ENCODE results near the gene MECR.

The MECR gene

DNA sequence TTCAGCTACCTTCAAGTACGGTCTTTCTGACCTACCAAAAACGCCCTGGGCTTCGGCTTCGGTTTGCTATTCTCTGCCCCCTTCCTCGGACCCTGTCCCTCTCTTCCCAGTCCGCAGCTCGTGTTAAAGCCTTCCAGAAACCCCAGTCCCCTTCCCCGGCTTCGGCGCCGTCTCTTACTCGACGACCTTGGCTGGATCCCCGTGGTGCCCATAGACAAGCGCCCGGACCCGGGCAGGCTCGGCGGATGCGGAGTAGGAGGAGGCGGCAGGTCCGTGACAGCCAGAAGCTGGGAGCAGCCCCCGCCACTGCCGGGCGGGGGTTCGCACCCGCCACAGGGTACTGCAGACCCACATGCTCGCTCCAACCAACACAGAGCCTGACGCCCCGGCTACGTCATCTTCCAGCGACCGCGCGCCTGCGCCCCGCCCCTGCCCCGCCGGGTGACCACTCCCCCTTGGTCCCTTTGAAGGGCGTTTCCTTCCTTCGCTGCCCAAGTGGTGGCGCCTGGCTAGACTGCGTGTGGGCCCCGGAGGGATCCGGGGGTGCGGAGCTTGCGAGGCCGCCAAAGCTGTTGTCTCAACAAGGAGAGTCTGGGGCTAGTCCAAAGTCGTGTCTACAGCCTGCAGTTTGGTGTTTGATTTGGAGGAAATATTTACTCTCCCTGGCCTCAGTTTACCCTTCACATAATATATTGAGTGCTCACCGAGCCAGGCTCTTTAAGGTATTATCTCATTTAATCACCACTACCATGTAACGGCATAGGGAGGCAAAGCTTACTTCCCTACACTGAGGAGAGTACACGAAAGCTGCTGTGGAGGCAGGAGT, at the start of gene MECR:
MECR (minus strand) TSS at position 382 of the 826 bp plus-strand sequence; CDS start at position 354, 28 bp downstream.
- DNase-seq (ENCODE audit: low read depth in 2 of 2) = peak; percentile 81

- no peak for DNase-seq (ENCODE audit: low read depth in 2 of 2)
These were observed 49.2 kb upstream of the MECR start for GRCh38 chr1:29279951-29280391.

- no peak for DNase-seq (ENCODE audit: low read depth in 2 of 2)
These were observed 48.7 kb upstream of the MECR start for GRCh38 chr1:29279406-29279805.

DNA sequence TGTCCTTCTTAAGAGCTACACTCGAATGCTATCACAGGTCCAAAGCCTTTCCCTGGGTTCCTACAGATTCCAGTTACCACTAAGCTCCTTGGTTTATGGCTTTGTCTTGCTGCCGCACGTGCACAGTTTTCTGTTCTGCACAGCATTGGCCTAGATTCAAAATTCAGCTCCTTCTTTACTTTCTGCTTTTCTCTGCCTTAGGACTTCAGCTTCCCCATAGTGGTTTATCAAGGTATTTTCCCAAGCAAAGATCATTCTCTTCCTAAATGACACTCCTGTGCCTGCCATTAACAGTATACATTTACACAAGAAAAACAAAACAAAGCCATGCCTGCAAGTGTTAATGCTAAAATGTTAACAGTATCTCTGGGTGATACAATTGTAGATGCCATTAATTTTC, 47.4 kb upstream of the MECR start:
- no peak for DNase-seq (ENCODE audit: low read depth in 2 of 2)

GRCh38 chr1:29275435-29275834, 44.7 kb upstream of the MECR start:
- no peak for DNase-seq (ENCODE audit: low read depth in 2 of 2)

GRCh38 chr1:29272147-29272907, 41.6 kb upstream of the MECR start:
- DNase-seq (ENCODE audit: low read depth in 2 of 2) = no peak

- peak; percentile 62 for DNase-seq (ENCODE audit: low read depth in 2 of 2)
These were observed 41.0 kb upstream of the MECR start for GRCh38 chr1:29271724-29272123.

GRCh38 chr1:29270929-29271521, 40.3 kb upstream of the MECR start:
- DNase-seq (ENCODE audit: low read depth in 2 of 2) = no peak

DNA sequence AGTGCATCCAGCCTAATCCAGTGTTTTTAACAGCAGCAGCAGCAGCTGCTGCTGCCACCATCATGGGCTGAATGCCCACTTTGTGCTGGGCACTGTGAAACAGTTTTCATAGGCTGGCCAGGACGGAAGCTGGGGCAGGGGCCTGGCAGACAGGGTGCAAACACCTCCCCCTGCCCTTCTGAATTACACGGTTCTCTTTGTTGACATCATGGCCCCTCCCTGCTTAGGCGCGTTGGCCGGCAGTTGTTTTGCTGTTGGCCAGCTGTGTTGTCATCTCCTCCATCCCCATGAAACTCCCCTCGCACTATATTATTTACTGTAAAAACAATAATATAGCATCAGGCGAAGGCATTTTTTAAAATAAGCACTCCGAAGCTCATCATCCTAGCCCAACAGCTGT, 38.6 kb upstream of the MECR start:
- DNase-seq (ENCODE audit: low read depth in 2 of 2) = no peak

DNA sequence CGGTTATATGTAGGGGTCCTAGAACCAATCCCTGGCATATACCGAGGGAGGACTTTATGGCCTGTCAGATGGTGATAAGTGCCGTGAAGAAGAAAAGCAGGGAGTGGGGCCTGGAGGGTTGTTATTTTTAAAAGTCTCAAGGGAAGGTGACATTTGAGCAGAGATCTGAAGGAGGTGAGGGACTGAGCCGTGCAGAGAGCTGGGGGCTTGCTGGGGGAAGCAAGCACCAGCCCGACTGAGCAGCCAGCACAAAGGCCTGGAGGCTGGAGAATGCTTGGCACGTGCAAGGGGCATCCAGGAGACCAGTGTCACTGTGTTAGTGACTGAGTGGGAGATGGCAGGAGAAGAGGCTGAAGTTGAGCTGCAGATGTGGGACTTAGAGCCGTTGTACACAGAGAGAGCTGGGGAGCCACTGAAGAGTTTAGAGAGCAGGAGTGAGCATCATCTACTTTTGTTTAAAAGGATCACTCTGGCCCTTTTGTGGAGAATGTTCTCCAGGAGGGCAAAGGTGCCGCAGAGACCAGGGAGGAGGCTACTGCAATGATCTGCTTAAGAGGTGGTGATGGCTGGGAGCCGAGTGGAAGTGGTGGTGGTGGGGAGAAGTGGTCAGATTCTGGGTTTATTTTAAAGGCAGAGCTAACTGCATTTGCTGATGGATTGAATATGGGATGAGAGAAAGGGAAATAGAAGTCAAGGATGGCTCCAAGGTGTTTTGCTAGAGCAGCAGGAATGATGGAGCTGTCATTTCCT, 36.8 kb upstream of the MECR start:
- DNase-seq (ENCODE audit: low read depth in 2 of 2) = no peak

DNA sequence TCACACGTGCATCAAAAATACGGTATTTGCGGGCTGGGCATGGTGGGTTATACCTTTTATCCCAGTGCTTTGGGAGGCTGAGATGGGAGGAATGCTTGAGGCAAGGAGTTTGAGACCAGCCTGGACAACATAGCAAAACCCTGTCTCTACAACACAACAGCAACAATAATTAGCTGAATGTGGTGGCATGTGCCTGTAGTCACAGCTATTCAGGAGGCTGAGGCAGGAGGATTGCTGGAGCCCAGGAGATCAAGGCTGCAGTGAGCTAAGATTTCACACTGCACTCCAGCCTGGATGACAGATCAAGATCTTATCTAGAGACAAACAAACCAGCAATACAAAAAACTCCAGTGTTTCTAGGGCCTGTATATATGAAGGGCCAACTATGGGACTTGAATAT, 36.2 kb upstream of the MECR start:
- DNase-seq (ENCODE audit: low read depth in 2 of 2) = no peak

DNA sequence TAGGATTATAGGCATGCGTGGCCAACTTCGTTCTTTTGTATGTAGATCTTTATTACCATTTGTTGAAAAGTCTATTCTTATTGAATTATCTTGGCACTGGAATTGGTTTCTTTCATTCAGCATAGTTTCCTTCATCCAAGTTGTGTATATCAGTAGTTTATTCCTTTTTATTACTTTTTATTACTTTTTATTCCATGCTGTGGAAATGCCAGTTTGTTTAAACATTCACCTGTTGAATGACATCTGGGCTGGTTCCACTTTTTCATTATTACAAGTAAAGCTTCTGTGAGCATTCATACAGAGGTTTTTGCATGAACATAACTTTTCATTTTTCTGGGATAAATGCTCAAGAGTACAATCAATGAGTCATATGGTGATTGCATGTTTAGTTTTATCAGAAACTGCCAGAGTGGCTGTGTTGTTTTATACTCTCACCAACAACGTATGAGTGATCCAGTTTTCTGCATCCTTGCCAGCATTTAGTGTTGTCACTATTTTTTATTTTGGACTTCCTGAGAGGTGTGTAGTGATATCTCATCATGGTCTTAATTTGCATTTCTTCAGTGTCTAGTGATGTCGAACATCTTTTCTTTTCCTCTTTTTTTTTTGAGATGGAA, 34.1 kb upstream of the MECR start:
- DNase-seq (ENCODE audit: low read depth in 2 of 2) = peak in 1 of 2 experiments; percentile 46

DNA sequence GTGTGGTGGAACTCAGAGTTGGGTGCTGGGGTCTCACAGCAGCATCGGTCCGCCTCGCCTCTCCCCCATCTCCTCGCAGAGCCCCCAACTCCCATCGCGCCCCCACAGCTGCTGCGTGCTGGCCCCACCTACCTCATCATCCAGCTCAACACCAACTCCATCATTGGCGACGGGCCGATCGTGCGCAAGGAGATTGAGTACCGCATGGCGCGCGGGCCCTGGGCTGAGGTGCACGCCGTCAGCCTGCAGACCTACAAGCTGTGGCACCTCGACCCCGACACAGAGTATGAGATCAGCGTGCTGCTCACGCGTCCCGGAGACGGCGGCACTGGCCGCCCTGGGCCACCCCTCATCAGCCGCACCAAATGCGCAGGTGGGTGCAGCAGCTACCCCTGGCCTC, 29.8 kb upstream of the MECR start:
- DNase-seq (ENCODE audit: low read depth in 2 of 2) = no peak

DNA sequence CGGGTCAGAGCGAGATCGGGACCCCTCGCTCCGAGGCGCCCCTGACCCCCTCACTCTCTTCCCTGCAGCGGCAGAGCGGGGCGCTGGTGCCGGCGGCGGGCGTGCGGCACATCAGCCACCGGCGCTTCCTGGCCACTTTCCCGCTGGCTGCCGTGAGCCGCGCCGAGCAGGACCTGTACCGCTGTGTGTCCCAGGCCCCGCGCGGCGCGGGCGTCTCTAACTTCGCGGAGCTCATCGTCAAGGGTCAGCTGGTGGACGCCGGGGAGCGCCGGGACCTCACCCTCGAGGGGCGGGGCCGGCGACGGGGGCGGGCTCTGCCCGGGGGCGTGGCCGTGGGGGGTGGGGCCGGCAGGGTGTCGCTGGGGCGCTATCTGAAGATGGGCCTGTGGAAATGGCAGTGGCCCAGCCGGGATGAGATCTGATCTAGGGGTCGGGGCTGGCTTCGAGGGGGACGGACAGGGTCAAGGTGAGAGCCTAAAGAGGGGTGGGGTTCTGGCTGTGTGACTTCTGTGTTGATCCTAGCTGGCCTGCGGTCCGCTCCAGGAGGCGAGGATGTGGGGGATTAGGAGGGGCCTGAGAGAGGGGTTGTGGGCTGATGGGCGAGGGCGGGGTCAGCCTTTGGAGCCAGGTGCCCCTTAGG, 29.2 kb upstream of the MECR start:
- no peak for DNase-seq (ENCODE audit: low read depth in 2 of 2)

GRCh38 chr1:29258976-29259801, 28.5 kb upstream of the MECR start:
- DNase-seq (ENCODE audit: low read depth in 2 of 2) = no peak

GRCh38 chr1:29258189-29258975, 27.6 kb upstream of the MECR start:
- DNase-seq (ENCODE audit: low read depth in 2 of 2) = no peak

DNA sequence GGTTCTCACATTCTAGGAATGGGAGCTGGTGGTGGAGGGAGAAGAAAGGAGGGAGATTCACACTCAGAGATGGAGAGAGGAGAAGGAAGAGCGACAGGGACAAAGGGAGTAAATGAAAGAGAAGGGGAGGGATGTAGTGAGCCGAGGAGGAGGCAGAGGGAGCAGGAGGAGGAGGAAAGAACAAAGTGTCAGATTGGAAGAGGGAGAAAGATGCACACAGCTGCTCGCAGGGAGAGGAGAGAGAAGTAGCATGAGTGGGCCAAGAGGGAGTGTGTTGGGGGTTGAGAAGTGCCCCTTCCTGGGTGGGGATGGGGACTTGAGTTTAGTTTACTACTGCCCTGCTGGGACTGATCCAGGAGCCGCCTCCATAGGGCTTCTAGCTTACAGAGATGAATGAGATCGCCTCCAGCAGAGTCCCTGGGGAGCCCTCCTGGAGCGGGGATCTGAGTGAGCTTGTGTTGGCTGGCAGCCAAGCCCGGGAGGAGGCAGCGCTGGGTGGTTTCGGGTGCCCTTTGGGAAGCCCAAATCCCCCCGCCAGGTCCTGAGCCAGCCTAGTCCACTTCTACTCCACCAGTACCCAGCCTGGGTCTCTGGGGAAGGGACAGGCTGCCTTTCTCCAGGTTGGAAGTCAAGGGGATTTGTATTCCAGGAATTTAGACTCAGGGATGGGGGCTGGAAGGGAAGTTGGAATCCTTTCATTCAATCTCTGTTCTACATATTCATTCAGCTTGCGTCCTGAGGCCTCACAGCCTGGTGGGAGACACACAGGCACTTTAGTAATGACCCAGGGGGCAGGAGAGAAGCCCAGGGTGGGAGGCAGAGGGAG, 26.5 kb upstream of the MECR start:
- DNase-seq (ENCODE audit: low read depth in 2 of 2) = no peak

GRCh38 chr1:29256394-29256793, 25.7 kb upstream of the MECR start:
- no peak for DNase-seq (ENCODE audit: low read depth in 2 of 2)
